ENCODE results near the gene CNTNAP5. TPM values are rescaled to one million over a fixed set of nuclear protein-coding genes. Genes with fewer than 3 reads are reported as not detected.

CNTNAP5 gene
- total RNA-seq, 1 donor from 2014 or later: 22.0 TPM

GRCh38 chr2:124534028-124534427, 508.9 kb downstream of the CNTNAP5 start:
- no peaks in the 10 kb centered on the region for H3K9me3 Mint-ChIP-seq (ENCODE audit: unreplicated experiment)
- no peak for DNase-seq
- H3K27me3 Mint-ChIP-seq (ENCODE audit: unreplicated experiment): no peaks in the 10 kb centered on the region
- H3K4me3 Mint-ChIP-seq (ENCODE audit: unreplicated experiment): no peak overlapping the region
- H3K27ac Mint-ChIP-seq (ENCODE audit: unreplicated experiment): no peak overlapping the region
- TF ChIP-seq CTCF (IDR thresholded peaks at IDR 0.05; ENCODE audit: partially characterized antibody, unreplicated experiment): no peak
- H3K36me3 Mint-ChIP-seq (ENCODE audit: unreplicated experiment): no peaks in the 10 kb centered on the region
- H3K4me1 Mint-ChIP-seq (ENCODE audit: low read depth, unreplicated experiment): no peaks in the 10 kb centered on the region

- no peaks in the 10 kb centered on the region for H3K27me3 Mint-ChIP-seq (ENCODE audit: unreplicated experiment)
- no peaks in the 10 kb centered on the region for H3K36me3 Mint-ChIP-seq (ENCODE audit: unreplicated experiment)
- no peak overlapping the region for H3K27ac Mint-ChIP-seq (ENCODE audit: unreplicated experiment)
- DNase-seq: no peak
- TF ChIP-seq CTCF (IDR thresholded peaks at IDR 0.05; ENCODE audit: partially characterized antibody, unreplicated experiment): no peak
- H3K4me3 Mint-ChIP-seq (ENCODE audit: unreplicated experiment): no peak overlapping the region
- H3K4me1 Mint-ChIP-seq (ENCODE audit: low read depth, unreplicated experiment): no peaks in the 10 kb centered on the region
- no peaks in the 10 kb centered on the region for H3K9me3 Mint-ChIP-seq (ENCODE audit: unreplicated experiment)
Observed at GRCh38 chr2:124535816-124536215, 510.7 kb downstream of the CNTNAP5 start.

- no peaks in the 10 kb centered on the region for H3K4me1 Mint-ChIP-seq (ENCODE audit: low read depth, unreplicated experiment)
- no peaks in the 10 kb centered on the region for H3K36me3 Mint-ChIP-seq (ENCODE audit: unreplicated experiment)
- DNase-seq: no peak
- no peaks in the 10 kb centered on the region for H3K9me3 Mint-ChIP-seq (ENCODE audit: unreplicated experiment)
- H3K27ac Mint-ChIP-seq (ENCODE audit: unreplicated experiment): no peak overlapping the region
- TF ChIP-seq CTCF (IDR thresholded peaks at IDR 0.05; ENCODE audit: partially characterized antibody, unreplicated experiment): no peak
- H3K27me3 Mint-ChIP-seq (ENCODE audit: unreplicated experiment): no peaks in the 10 kb centered on the region
- no peak overlapping the region for H3K4me3 Mint-ChIP-seq (ENCODE audit: unreplicated experiment)
Observed at GRCh38 chr2:124536591-124536990, 511.5 kb downstream of the CNTNAP5 start.

- no peak overlapping the region for H3K27ac Mint-ChIP-seq (ENCODE audit: unreplicated experiment)
- no peak overlapping the region for H3K4me3 Mint-ChIP-seq (ENCODE audit: unreplicated experiment)
- peaks cover 2% of the 10 kb centered on the region for H3K4me1 Mint-ChIP-seq (ENCODE audit: low read depth, unreplicated experiment)
Observed at GRCh38 chr2:124538549-124538948, 513.5 kb downstream of the CNTNAP5 start.

GRCh38 chr2:124540805-124541204, 515.7 kb downstream of the CNTNAP5 start:
- no peaks in the 10 kb centered on the region for H3K27me3 Mint-ChIP-seq (ENCODE audit: unreplicated experiment)
- no peaks in the 10 kb centered on the region for H3K36me3 Mint-ChIP-seq (ENCODE audit: unreplicated experiment)
- no peaks in the 10 kb centered on the region for H3K9me3 Mint-ChIP-seq (ENCODE audit: unreplicated experiment)
- H3K4me1 Mint-ChIP-seq (ENCODE audit: low read depth, unreplicated experiment): peaks cover 2% of the 10 kb centered on the region
- no peak for DNase-seq
- no peak overlapping the region for H3K27ac Mint-ChIP-seq (ENCODE audit: unreplicated experiment)
- no peak overlapping the region for H3K4me3 Mint-ChIP-seq (ENCODE audit: unreplicated experiment)
- no peak for TF ChIP-seq CTCF (IDR thresholded peaks at IDR 0.05; ENCODE audit: partially characterized antibody, unreplicated experiment)

More at GRCh38 chr2:124538549-124538948, 513.5 kb downstream of the CNTNAP5 start:
- Mint-ChIP-seq H3K36me3 (ENCODE audit: unreplicated experiment) (no peaks in the 10 kb centered on the region), H3K27me3 (ENCODE audit: unreplicated experiment) (no peaks in the 10 kb centered on the region), H3K9me3 (ENCODE audit: unreplicated experiment) (no peaks in the 10 kb centered on the region)
- no peak for TF ChIP-seq CTCF (IDR thresholded peaks at IDR 0.05; ENCODE audit: partially characterized antibody, unreplicated experiment)
- DNase-seq: no peak
